ENCODE data around the gene VPS54. TPM values are rescaled to one million over a fixed set of nuclear protein-coding genes. Genes with fewer than 3 reads are reported as not detected.
"Not testable (repeated sequence)": the region's sequence is repeated elsewhere in the genome, so short reads cannot be mapped to it uniquely, and the experiment has no call there.

VPS54 gene
- total RNA-seq, 1 donor from 2014 or later, result 14.9 TPM

DNA sequence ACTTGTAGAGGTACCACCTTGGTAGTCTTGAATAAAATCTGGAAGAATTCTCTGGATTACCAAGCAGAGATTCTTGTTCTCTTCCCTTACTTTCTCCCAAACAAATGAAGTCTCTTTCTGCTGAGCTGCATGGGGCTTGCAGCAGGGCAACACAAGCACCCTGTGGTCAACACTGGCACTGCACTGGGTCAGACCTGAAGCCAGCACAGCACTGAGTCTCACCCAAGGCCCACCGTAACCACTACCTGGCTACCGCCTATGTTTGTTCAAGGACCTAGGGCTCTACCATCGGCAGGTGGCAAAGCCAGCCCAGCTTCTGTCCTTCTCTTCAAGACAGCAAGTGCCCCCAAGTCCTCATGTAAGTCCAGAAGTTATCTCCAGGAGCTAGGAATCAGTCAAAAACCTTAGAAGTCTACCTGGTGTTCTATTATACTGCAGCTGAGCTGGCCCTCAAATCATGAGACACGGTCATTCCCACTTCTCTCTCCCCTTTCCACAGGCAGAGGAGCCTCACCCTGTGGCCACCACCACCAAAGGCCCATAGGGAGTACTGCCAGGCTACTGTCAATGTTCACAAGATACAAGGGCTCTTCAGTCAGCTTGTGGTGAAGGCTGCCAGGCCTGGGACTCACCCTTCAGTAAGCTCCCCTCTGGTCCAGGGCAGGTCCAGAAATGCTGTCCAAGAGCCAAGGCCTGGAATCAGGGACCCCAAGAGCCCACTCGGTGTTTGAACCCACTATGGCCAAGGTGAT is 18.4 kb downstream of the VPS54 start:
- peaks cover 4% of the 10 kb centered on the region for H3K4me1 Mint-ChIP-seq (ENCODE audit: low read depth)
- no peaks in the 10 kb centered on the region for H3K27me3 Mint-ChIP-seq (ENCODE audit: insufficient read depth)
- no peak overlapping the region for H3K4me3 Mint-ChIP-seq
- intact Hi-C loops (cut with micrococcal nuclease), result no loop called here
- H3K9me3 Mint-ChIP-seq, result peaks cover 17% of the 10 kb centered on the region
- no peak for DNase-seq (ENCODE audit: low spot score)
- peaks cover 17% of the 10 kb centered on the region for H3K36me3 Mint-ChIP-seq (ENCODE audit: low read depth)
- no peak overlapping the region for H3K27ac Mint-ChIP-seq

DNA sequence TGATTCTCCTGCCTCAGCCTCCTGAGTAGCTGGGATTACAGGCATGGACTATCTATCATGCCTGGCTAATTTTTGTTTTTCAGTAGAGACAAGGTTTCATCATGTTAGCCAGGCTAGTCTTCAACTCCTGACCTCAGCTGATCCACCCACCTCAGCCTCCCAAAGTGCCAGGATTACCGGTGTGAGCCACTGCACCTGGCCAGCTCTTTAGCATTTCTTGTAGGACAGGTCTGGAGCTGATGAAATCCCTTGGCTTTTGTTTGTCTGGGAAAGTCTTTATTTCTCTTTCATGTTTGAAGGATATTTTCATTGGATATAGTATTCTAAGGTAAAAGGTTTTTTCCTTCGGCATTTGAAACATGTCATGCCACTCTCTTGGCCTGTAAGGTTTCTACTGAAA is 20.2 kb downstream of the VPS54 start:
- intact Hi-C loops (cut with micrococcal nuclease), result no loop called here
- Mint-ChIP-seq H3K27ac (no peak overlapping the region), H3K27me3 (ENCODE audit: insufficient read depth) (no peaks in the 10 kb centered on the region), H3K36me3 (ENCODE audit: low read depth) (peaks cover 26% of the 10 kb centered on the region), H3K9me3 (peaks cover 17% of the 10 kb centered on the region), H3K4me1 (ENCODE audit: low read depth) (peaks cover 8% of the 10 kb centered on the region), H3K4me3 (no peak overlapping the region)
- no peak for DNase-seq (ENCODE audit: low spot score)

- H3K27ac Mint-ChIP-seq; DNase-seq (ENCODE audit: low spot score); H3K27me3 Mint-ChIP-seq (ENCODE audit: insufficient read depth); H3K4me3 Mint-ChIP-seq; intact Hi-C loops (cut with micrococcal nuclease); H3K4me1 Mint-ChIP-seq (ENCODE audit: low read depth): not testable (repeated sequence)
- H3K36me3 Mint-ChIP-seq (ENCODE audit: low read depth), result peaks cover 25% of the 10 kb centered on the region
- peaks cover 17% of the 10 kb centered on the region for H3K9me3 Mint-ChIP-seq
Measured at GRCh38 chr2:63996582-63997198, 22.5 kb downstream of the VPS54 start.

- H3K4me3 Mint-ChIP-seq; DNase-seq (ENCODE audit: low spot score); H3K27me3 Mint-ChIP-seq (ENCODE audit: insufficient read depth); H3K4me1 Mint-ChIP-seq (ENCODE audit: low read depth); intact Hi-C loops (cut with micrococcal nuclease); H3K27ac Mint-ChIP-seq: not testable (repeated sequence)
- Mint-ChIP-seq H3K36me3 (ENCODE audit: low read depth) (peaks cover 27% of the 10 kb centered on the region), H3K9me3 (peaks cover 24% of the 10 kb centered on the region)
Measured at GRCh38 chr2:63994329-63995070, 24.7 kb downstream of the VPS54 start.

DNA sequence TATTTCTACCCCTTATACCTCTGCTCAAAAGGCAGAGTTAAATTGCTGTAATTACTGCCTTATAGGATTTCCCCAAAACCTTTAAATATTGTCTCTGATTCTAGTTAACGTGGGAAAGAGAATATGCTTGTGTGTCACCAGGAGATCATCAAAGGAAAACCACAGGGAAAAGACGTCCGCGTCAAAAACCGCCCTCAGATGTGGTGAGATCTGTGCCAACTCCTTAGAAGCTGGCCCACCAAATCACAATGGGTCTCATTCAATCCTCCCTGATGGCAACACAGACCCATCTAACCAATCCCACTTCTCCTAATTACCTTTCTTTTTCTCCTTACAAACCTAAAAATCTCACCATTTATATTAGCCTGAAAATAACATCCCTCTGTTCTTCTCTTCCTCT is 25.4 kb downstream of the VPS54 start:
- no peaks in the 10 kb centered on the region for H3K27me3 Mint-ChIP-seq (ENCODE audit: insufficient read depth)
- H3K4me1 Mint-ChIP-seq (ENCODE audit: low read depth), result peaks cover 9% of the 10 kb centered on the region
- intact Hi-C loops (cut with micrococcal nuclease), result no loop called here
- no peak for DNase-seq (ENCODE audit: low spot score)
- peaks cover 27% of the 10 kb centered on the region for H3K36me3 Mint-ChIP-seq (ENCODE audit: low read depth)
- no peak overlapping the region for H3K4me3 Mint-ChIP-seq
- H3K27ac Mint-ChIP-seq, result no peak overlapping the region
- peaks cover 24% of the 10 kb centered on the region for H3K9me3 Mint-ChIP-seq

DNA sequence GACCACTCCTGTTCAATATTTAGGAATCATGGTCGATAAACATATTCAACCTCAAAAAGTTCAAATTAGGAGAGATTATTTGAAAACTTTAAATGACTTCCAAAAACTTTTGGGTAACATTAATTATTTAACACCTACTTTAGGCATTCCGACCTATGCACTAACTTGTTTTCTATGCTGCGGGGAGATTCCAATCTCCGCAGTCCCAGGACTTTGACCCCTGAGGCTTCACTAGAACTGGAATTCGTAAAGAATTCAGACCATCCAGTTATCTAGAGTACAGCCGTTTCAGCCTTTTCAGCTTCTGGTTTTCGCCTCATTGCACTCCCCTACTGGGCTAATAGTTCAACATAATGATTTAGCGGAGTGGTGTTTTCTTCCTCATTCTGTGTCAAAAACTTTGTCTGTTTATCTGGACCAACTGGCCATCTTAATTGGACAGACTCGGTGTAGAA is 26.1 kb downstream of the VPS54 start:
- intact Hi-C loops (cut with micrococcal nuclease); H3K27me3 Mint-ChIP-seq (ENCODE audit: insufficient read depth); H3K27ac Mint-ChIP-seq; H3K4me3 Mint-ChIP-seq; DNase-seq (ENCODE audit: low spot score); H3K4me1 Mint-ChIP-seq (ENCODE audit: low read depth): not testable (repeated sequence)
- Mint-ChIP-seq H3K9me3 (peaks cover 20% of the 10 kb centered on the region), H3K36me3 (ENCODE audit: low read depth) (peaks cover 24% of the 10 kb centered on the region)

DNA sequence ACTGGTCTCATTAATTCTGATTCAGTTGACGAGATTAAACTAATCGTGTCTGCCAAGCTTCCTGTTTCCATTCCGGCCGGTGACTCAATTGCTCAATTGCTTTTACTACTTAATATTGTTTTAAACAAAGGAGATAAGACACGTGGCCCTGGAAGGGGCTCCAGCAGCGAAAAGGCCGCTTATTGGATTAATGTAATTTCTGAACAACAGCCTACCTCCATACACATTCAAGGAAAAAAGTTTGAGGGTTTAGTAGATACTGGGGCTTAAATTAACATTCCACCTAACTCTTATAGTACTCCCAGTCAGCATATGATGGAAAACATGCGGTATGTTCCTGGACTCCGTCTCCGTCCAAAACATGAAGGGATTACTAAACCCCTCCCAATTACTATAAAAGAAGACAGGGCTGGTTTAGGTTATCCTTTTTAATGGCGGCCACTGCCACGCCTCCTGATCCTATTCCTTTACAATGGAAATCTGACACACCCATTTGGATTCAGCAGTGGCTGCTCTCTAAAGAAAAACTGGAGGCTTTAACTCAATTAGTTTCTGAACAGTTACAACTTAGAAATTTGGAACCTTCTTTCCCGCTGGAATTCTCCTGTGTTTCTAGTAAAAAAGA is 27.1 kb downstream of the VPS54 start:
- no peaks in the 10 kb centered on the region for H3K27me3 Mint-ChIP-seq (ENCODE audit: insufficient read depth)
- intact Hi-C loops (cut with micrococcal nuclease), result no loop called here
- DNase-seq (ENCODE audit: low spot score), result no peak
- no peak overlapping the region for H3K4me3 Mint-ChIP-seq
- peaks cover 19% of the 10 kb centered on the region for H3K36me3 Mint-ChIP-seq (ENCODE audit: low read depth)
- H3K27ac Mint-ChIP-seq, result no peak overlapping the region
- peaks cover 12% of the 10 kb centered on the region for H3K9me3 Mint-ChIP-seq
- H3K4me1 Mint-ChIP-seq (ENCODE audit: low read depth), result peaks cover 15% of the 10 kb centered on the region

GRCh38 chr2:63991173-63991999 is 27.8 kb downstream of the VPS54 start:
- H3K9me3 Mint-ChIP-seq; H3K27me3 Mint-ChIP-seq (ENCODE audit: insufficient read depth); DNase-seq (ENCODE audit: low spot score); intact Hi-C loops (cut with micrococcal nuclease); H3K4me3 Mint-ChIP-seq; H3K27ac Mint-ChIP-seq: not testable (repeated sequence)
- peaks cover 20% of the 10 kb centered on the region for H3K36me3 Mint-ChIP-seq (ENCODE audit: low read depth)
- peaks cover 15% of the 10 kb centered on the region for H3K4me1 Mint-ChIP-seq (ENCODE audit: low read depth)

DNA sequence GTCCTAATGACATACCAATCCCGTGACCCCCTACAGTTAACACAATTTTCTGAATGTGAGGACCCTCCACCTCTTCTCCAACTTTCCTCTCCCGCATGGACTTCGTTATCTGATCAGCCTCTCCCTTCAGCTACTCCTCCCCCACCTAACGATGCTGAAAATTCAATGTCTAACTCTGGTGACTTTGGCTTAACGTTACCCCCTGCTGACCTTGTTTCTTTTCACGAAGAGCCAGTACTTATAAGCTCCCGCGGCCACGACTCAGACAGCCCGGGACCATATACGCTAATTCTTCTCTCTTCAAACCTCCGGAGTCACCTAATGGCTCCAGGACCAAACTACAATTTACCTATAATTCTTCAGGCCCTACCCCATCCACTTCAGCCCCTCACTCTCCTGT is 29.2 kb downstream of the VPS54 start:
- H3K4me1 Mint-ChIP-seq (ENCODE audit: low read depth), result peaks cover 26% of the 10 kb centered on the region
- no peak overlapping the region for H3K4me3 Mint-ChIP-seq
- H3K27ac Mint-ChIP-seq, result no peak overlapping the region
- H3K36me3 Mint-ChIP-seq (ENCODE audit: low read depth), result peaks cover 14% of the 10 kb centered on the region
- peaks cover 7% of the 10 kb centered on the region for H3K9me3 Mint-ChIP-seq
- DNase-seq (ENCODE audit: low spot score), result no peak
- intact Hi-C loops (cut with micrococcal nuclease), result no loop called here
- H3K27me3 Mint-ChIP-seq (ENCODE audit: insufficient read depth), result no peaks in the 10 kb centered on the region

DNA sequence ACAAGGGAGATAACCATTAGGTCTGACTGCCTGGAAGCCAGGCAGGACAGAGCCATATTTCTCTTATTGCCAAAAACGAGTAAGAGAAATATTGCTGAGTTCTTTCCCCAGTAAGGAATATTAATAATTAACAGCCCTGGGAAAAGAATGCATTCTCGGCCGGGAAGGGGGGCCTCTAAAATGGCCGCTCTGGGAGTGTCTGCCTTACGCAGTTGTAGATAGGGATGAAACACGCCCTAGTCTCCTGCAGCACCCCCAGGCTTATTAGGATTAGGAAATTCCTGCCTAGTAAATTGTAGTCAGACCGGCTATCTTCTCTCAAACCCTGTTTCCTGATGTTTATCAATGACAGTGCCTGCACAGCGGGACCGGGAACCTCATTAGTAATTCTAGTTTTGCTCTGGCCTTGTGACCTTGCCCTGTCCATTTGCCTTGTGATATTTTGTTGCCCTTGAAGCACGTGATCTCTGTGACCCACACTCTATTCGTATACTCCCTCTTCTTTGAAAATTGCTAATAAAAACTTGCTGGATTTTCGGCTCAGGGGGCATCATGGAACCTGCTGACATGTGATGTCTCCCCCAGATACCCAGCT is 30.3 kb downstream of the VPS54 start:
- DNase-seq (ENCODE audit: low spot score); H3K27me3 Mint-ChIP-seq (ENCODE audit: insufficient read depth); H3K27ac Mint-ChIP-seq; H3K4me3 Mint-ChIP-seq; intact Hi-C loops (cut with micrococcal nuclease); H3K36me3 Mint-ChIP-seq (ENCODE audit: low read depth); H3K9me3 Mint-ChIP-seq: not testable (repeated sequence)
- H3K4me1 Mint-ChIP-seq (ENCODE audit: low read depth), result peaks cover 28% of the 10 kb centered on the region

DNA sequence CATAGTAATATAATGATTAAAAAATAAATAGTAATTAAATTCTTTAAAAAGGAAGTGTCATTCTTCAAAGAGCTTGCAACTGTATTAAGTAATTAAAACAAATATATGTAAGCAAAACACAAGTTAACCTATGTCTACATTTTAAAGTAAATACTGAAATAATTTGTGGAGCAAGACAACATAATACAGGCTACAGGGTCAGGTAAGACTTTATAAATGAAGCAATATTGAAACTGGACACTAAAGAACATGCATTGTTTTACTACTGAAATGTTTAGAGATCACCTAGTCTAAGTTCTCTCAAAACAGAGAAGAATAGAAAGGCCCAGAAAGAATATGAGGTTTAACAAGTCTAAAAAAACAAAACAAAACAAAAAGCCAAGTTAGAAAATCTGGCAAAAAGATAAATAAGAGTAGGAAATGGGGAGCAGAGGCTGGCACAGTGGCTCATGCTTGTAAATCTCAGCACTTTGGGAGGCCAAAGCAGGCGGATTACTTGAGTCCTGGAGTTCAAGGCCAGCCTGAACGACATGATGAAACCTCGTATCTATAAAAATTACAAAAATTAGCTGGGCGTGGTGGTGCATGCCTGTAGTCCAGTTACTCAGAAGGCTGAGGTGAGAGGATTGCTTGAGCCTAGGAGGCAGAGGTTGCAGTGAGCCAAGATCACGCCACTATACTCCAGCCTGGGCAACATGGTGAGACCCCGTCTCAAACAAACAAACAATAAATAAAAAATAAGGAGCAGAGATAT is 34.4 kb downstream of the VPS54 start:
- no peak for DNase-seq (ENCODE audit: low spot score)
- H3K4me3 Mint-ChIP-seq, result no peak overlapping the region
- peaks cover 22% of the 10 kb centered on the region for H3K36me3 Mint-ChIP-seq (ENCODE audit: low read depth)
- intact Hi-C loops (cut with micrococcal nuclease), result no loop called here
- no peaks in the 10 kb centered on the region for H3K9me3 Mint-ChIP-seq
- no peak overlapping the region for H3K27ac Mint-ChIP-seq
- H3K4me1 Mint-ChIP-seq (ENCODE audit: low read depth), result peaks cover 24% of the 10 kb centered on the region
- no peaks in the 10 kb centered on the region for H3K27me3 Mint-ChIP-seq (ENCODE audit: insufficient read depth)

Data from activated T-helper 1 cell treated with anti-CD3 and anti-CD28 coated beads, Interleukin-12 subunit alpha, Interleukin-12 subunit beta, Interleukin-2, Interleukin-4 antibody, amounts not matched to agents 30 ng/mL and 10 ng/mL and 1 ng/mL, durations not matched to agents 14 hours and 24 hours and 36 hours (primary cell).